Endothelial cell of umbilical vein (primary cell): ENCODE results near the gene DDX42. TPM values are rescaled to one million over a fixed set of nuclear protein-coding genes. Genes with fewer than 3 reads are reported as not detected.

ENCODE experiments used
- BruUV-seq: library from RNA; stranded (reverse); fragments of 400-500 nt; replicated peaks from 2 replicates; lab custom pipeline; 2021; lab: Mats Ljungman, UMichigan
- CTCF ChIA-PET: fragments of 300-600, 350-600 bp; sonication (Branson Sonifier 250); formaldehyde crosslinking; loops from one replicate; lab custom pipeline; 2021; ENCODE audit warnings: antibody characterized with exemption, inconsistent platforms; lab: Charles Lee
- POLR2A ChIA-PET: fragments of 300-600, 350-600 bp; sonication (Branson Sonifier 250); formaldehyde crosslinking; loops from one replicate; lab custom pipeline; 2021; ENCODE audit warnings: antibody characterized with exemption, inconsistent platforms; lab: Charles Lee
- DNase-seq: peaks from one replicate; pipeline ENCODE4 v3.0.0-alpha.2; 2011; ENCODE audit warnings: low read depth, low spot score
- FAIRE-seq: peaks from 2 replicates; lab custom pipeline; 2011; peaks lifted over from hg19 to GRCh38; lab: Jason Lieb, UNC
- H2AFZ ChIP-seq: 2 replicates; pipeline ENCODE4 v1.6.0; 2012; ENCODE audit warnings: low read depth, low read length, control low read depth, inconsistent platforms
- H3K27ac ChIP-seq: 2 replicates; pipeline ENCODE4 v1.5.1; 2011; ENCODE audit warnings: low read depth, mild to moderate bottlenecking, control low read depth, low read length, moderate library complexity; ENCODE audit not compliant: insufficient read depth
- H3K27me3 ChIP-seq, 2 experiments: 2 replicates each; pipeline versions ENCODE4 v1.6.0 to v1.6.1; 2011; ENCODE audit warnings: low read length in 2 of 2, mixed read lengths in 1 of 2; ENCODE audit not compliant: control insufficient read depth in 2 of 2, insufficient read depth in 2 of 2
- H3K36me3 ChIP-seq, 2 experiments: 2 replicates in 1 of 2; 3 replicates in 1 of 2; pipeline ENCODE4 v1.5.1; 2011; ENCODE audit warnings: low read length in 2 of 2, mild to moderate bottlenecking in 1 of 2, moderate library complexity in 1 of 2; ENCODE audit not compliant: control insufficient read depth in 2 of 2, insufficient read depth in 2 of 2; ENCODE audit errors: extremely low read depth in 1 of 2
- H3K4me1 ChIP-seq: 3 replicates; pipeline ENCODE4 v1.5.1; 2011; ENCODE audit warnings: mild to moderate bottlenecking, low read length; ENCODE audit not compliant: control insufficient read depth, insufficient read depth; ENCODE audit errors: extremely low read depth
- H3K4me2 ChIP-seq: 2 replicates; pipeline ENCODE4 v1.6.1; 2011; ENCODE audit warnings: low read length, control low read depth, mixed read lengths; ENCODE audit not compliant: insufficient read depth
- H3K4me3 ChIP-seq, 3 experiments: fragments of 200-600 bp in 1 of 3; sonication (generic), shearing (Covaris generic) in 1 of 3; replicated peaks in 1 of 3; 2 replicates each; pipeline ENCODE4 v1.5.1; 2011 to 2016; ENCODE audit warnings: control low read depth in 3 of 3, low read length in 3 of 3, mild to moderate bottlenecking in 2 of 3, inconsistent platforms in 1 of 3, low read depth in 1 of 3, moderate library complexity in 1 of 3; ENCODE audit not compliant: insufficient read depth in 1 of 3
- H3K79me2 ChIP-seq: 2 replicates; pipeline ENCODE4 v1.6.0; 2012; ENCODE audit warnings: low read length, inconsistent platforms; ENCODE audit not compliant: control insufficient read depth, insufficient read depth
- H3K9ac ChIP-seq: replicated peaks from 2 replicates; pipeline ENCODE3; 2011; ENCODE audit warnings: low read length, control low read depth; ENCODE audit not compliant: insufficient read depth; ENCODE audit errors: extremely low read depth
- H3K9me1 ChIP-seq: replicated peaks from 3 replicates; pipeline ENCODE4 v1.6.0; 2011; ENCODE audit warnings: mild to moderate bottlenecking, low read length; ENCODE audit not compliant: control insufficient read depth, insufficient read depth; ENCODE audit errors: extremely low read depth
- H3K9me3 ChIP-seq: replicated peaks from 2 replicates; pipeline ENCODE4 v1.5.1; 2012; ENCODE audit warnings: low read length, inconsistent platforms; ENCODE audit not compliant: control insufficient read depth, insufficient read depth
- H4K20me1 ChIP-seq: replicated peaks from 2 replicates; pipeline ENCODE3; 2011; ENCODE audit warnings: mild to moderate bottlenecking, low read length; ENCODE audit not compliant: control insufficient read depth, insufficient read depth; ENCODE audit errors: extremely low read depth
- CTCF ChIP-seq, 2 donors: IDR thresholded peaks; 1 replicate in 1 of 2; 2 replicates in 1 of 2; pipeline ENCODE4 v1.5.1; 2011; ENCODE audit warnings: low read length in 2 of 2, mild to moderate bottlenecking in 2 of 2, moderate library complexity in 2 of 2, control low read depth in 1 of 2, inconsistent platforms in 1 of 2, low read depth in 1 of 2; ENCODE audit not compliant: insufficient read depth in 1 of 2; ENCODE audit errors: extremely low read depth in 1 of 2
- EZH2 ChIP-seq: IDR thresholded peaks from 2 replicates; pipeline ENCODE4 v1.6.1; 2012; ENCODE audit warnings: borderline replicate concordance, low read depth, mild to moderate bottlenecking, moderate library complexity, low read length, inconsistent platforms; ENCODE audit not compliant: severe bottlenecking
- FOS ChIP-seq: IDR thresholded peaks from 2 replicates; pipeline ENCODE4 v1.6.1; 2011; ENCODE audit warnings: mild to moderate bottlenecking, low read length, moderate library complexity, borderline replicate concordance; ENCODE audit not compliant: insufficient read depth
- GATA2 ChIP-seq: IDR thresholded peaks from 2 replicates; pipeline ENCODE4 v1.7.0; 2011; ENCODE audit warnings: low read depth, mild to moderate bottlenecking, moderate library complexity, mixed read lengths, low read length; ENCODE audit not compliant: insufficient read length, insufficient read depth
- JUN ChIP-seq: IDR thresholded peaks from 2 replicates; pipeline ENCODE4 v1.6.1; 2011; ENCODE audit warnings: borderline replicate concordance, low read depth; ENCODE audit not compliant: insufficient read length, insufficient read depth
- MYC ChIP-seq: IDR thresholded peaks from one replicate; pipeline ENCODE4 v1.6.1; 2011; ENCODE audit warnings: mild to moderate bottlenecking, low read depth, low read length
- POLR2A ChIP-seq: IDR thresholded peaks from 2 replicates; pipeline ENCODE4 v1.6.1; 2012; ENCODE audit warnings: low read depth, mild to moderate bottlenecking, control low read depth, low read length
- POLR2AphosphoS5 ChIP-seq: IDR thresholded peaks from 2 replicates; pipeline ENCODE4 v1.6.1; 2012; ENCODE audit warnings: low read depth, mild to moderate bottlenecking, control low read depth, low read length, moderate library complexity; ENCODE audit not compliant: insufficient read depth
- dilution Hi-C: fragments of 300-500 bp; cut with MboI; formaldehyde crosslinking; loops from one replicate; pipeline ENCODE4 v1.15.0; 2019; ENCODE audit warnings: low sequenced_read_pairs; ENCODE audit not compliant: extremely low pct_ligation_motif_present
- intact Hi-C: fragments of 100-400 bp; cut with micrococcal nuclease; formaldehyde crosslinking; loops from one replicate; pipeline ENCODE4 v1.10.0; 2022
- polyA plus RNA-seq, 4 experiments: library from polyadenylated mRNA; depleted of rRNA in 3 of 4; stranded (reverse) in 3 of 4; unstranded in 1 of 4; fragments of >200 nt; gene quantifications; 2 replicates each; pipeline versions ENCODE4 v1.2.1 to v1.2.3, GENCODE V29; 2011 to 2012; ENCODE audit warnings: missing spikeins in 1 of 4
- total RNA-seq: library from RNA; stranded (reverse); gene quantifications from 2 replicates; pipeline ENCODE4 v1.2.3, GENCODE V29; 2021
- TF ChIP-seq, protein P1 (sequence below): IDR thresholded peaks from 2 replicates; pipeline ENCODE4 v1.6.1; 2011; ENCODE audit not compliant: insufficient read depth, insufficient read length

DDX42 gene
- total and polyA plus RNA-seq, 2 donors (not counting 3 experiments of a cell fraction or from before 2014, with no cell fraction given) = 48.1 to 124 TPM

GRCh38 chr17:63751806-63752205 is 22.2 kb upstream of the DDX42 start:
- no peak overlapping the region for H3K4me2 ChIP-seq
- intact Hi-C loops = no loop called here
- H3K9me1 ChIP-seq = no peaks in the 10 kb centered on the region
- H3K4me1 ChIP-seq = no peaks in the 10 kb centered on the region
- H3K36me3 ChIP-seq = peaks cover 17 to 20% of the 10 kb centered on the region in 2 experiments
- no peaks in the 10 kb centered on the region for H4K20me1 ChIP-seq
- no peaks in the 10 kb centered on the region for H3K9me3 ChIP-seq
- no peak overlapping the region for H3K27ac ChIP-seq
- DNase-seq (no peak), FAIRE-seq (no peak)
- BruUV-seq = no TSS peak
- H3K79me2 ChIP-seq = no peaks in the 10 kb centered on the region
- no peak overlapping the region for H3K4me3 ChIP-seq
- no peak overlapping the region for H3K9ac ChIP-seq
- TF ChIP-seq, protein P1, sequence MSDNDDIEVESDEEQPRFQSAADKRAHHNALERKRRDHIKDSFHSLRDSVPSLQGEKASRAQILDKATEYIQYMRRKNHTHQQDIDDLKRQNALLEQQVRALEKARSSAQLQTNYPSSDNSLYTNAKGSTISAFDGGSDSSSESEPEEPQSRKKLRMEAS = no peak
- TF ChIP-seq POLR2AphosphoS5 = no peak
- TF ChIP-seq JUN = no peak
- no peak for TF ChIP-seq EZH2
- no peak for TF ChIP-seq MYC
- no peak for TF ChIP-seq GATA2
- no peak overlapping the region for H2AFZ ChIP-seq
- ChIA-PET POLR2A (no interaction called here), CTCF (interaction anchor here (0.7 kb wide), 1 partner anchor 68 kb away, joined by 3 read pairs; no protein-coding TSS in a partner anchor)
- dilution Hi-C loops = no loop called here
- no peaks in the 10 kb centered on the region for H3K27me3 ChIP-seq

GRCh38 chr17:63752707-63753106 is 21.3 kb upstream of the DDX42 start:
- no peaks in the 10 kb centered on the region for H3K9me1 ChIP-seq
- no peaks in the 10 kb centered on the region for H3K9me3 ChIP-seq
- no peaks in the 10 kb centered on the region for H3K4me1 ChIP-seq
- no peak for DNase-seq
- CTCF ChIA-PET = no interaction called here
- dilution Hi-C loops (no loop called here), intact Hi-C loops (no loop called here)
- no peak overlapping the region for H3K27ac ChIP-seq
- H4K20me1 ChIP-seq = no peaks in the 10 kb centered on the region
- BruUV-seq = no TSS peak
- no peak overlapping the region for H3K9ac ChIP-seq
- H3K36me3 ChIP-seq = peaks cover 17 to 21% of the 10 kb centered on the region in 2 experiments
- no peak for FAIRE-seq
- no peaks in the 10 kb centered on the region for H3K79me2 ChIP-seq
- no peak overlapping the region for H2AFZ ChIP-seq
- POLR2A ChIA-PET = no interaction called here
- no peak for TF ChIP-seq POLR2AphosphoS5
- no peak for TF ChIP-seq POLR2A
- no peak for TF ChIP-seq MYC
- TF ChIP-seq FOS = no peak
- TF ChIP-seq JUN = no peak
- TF ChIP-seq CTCF (IDR thresholded peaks at IDR 0.05; ENCODE audit: extremely low read depth in 1 of 2, insufficient read depth in 1 of 2, low read depth in 1 of 2, low read length in 2 of 2) = no peak
- no peak for TF ChIP-seq EZH2
- TF ChIP-seq, protein P1 = no peak
- TF ChIP-seq GATA2 = no peak
- H3K4me2 ChIP-seq = no peak overlapping the region
- H3K27me3 ChIP-seq = no peaks in the 10 kb centered on the region
- no peak overlapping the region for H3K4me3 ChIP-seq
